ENCODE results near the gene MFRP. TPM values are rescaled to one million over a fixed set of nuclear protein-coding genes. Genes with fewer than 3 reads are reported as not detected.
A peak's percentile ranks its signal among the peaks of the same experiment; 100 is the strongest.

MFRP gene
- total and polyA plus RNA-seq, 9 of the 15 experiments (the other 6 are each of a cell fraction or from before 2014, with no cell fraction given) = not detected

DNA sequence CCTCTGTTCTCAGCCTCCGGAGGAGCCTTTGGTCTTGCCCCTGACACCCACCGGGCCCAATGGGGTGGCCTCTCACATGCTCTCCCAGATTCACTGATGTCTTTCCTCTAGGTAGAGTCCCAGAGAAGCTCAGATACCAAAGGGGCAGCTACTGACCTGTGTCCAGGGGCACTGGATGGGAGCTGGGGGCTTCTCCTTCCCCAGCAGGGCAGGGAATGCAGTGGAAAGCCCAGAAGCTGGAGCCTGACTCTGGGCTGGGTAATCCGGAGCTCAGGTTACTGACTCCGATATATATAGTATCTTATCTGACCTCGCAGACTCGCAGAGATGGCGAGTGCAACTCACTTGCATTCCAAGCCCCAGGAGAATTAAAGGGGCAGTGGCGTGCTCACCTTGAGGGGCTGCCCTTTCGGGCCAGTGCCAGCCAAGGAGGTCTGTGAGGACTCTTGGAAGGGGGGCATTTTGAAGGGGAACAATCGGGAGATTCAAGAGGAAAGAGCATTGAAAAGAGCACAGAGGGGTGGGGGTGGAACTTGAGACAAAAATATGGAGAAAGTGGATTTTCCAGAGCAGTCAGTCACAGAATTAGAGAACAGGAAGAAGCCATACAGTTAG, 32.5 kb upstream of the MFRP start (continued):
- TF ChIP-seq, protein P1, sequence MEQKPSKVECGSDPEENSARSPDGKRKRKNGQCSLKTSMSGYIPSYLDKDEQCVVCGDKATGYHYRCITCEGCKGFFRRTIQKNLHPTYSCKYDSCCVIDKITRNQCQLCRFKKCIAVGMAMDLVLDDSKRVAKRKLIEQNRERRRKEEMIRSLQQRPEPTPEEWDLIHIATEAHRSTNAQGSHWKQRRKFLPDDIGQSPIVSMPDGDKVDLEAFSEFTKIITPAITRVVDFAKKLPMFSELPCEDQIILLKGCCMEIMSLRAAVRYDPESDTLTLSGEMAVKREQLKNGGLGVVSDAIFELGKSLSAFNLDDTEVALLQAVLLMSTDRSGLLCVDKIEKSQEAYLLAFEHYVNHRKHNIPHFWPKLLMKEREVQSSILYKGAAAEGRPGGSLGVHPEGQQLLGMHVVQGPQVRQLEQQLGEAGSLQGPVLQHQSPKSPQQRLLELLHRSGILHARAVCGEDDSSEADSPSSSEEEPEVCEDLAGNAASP (IDR thresholded peaks at IDR 0.05) = no peak
- TF ChIP-seq RB1 (IDR thresholded peaks at IDR 0.05; ENCODE audit: low read depth) (no peak), PTBP1 (IDR thresholded peaks at IDR 0.05; ENCODE audit: low read depth, low read length) (no peak), CREM (IDR thresholded peaks at IDR 0.05; ENCODE audit: low read depth) (no peak), RBM17 (IDR thresholded peaks at IDR 0.05; ENCODE audit: borderline replicate concordance, low read depth, low read length) (no peak), ZNF696 (CRISPR knock-in tag; conservative IDR thresholded peaks at IDR 0.05) (no peak), NFIX (CRISPR knock-in tag; IDR thresholded peaks at IDR 0.05; ENCODE audit: low read depth) (no peak), ZFPM2 (CRISPR knock-in tag; IDR thresholded peaks at IDR 0.05) (no peak), ZNF324 (CRISPR knock-in tag; IDR thresholded peaks at IDR 0.05) (no peak), YBX1 (IDR thresholded peaks at IDR 0.05) (no peak), HDAC8 (tag; IDR thresholded peaks at IDR 0.05) (no peak), ETV5 (CRISPR knock-in tag; IDR thresholded peaks at IDR 0.05; ENCODE audit: low read depth) (no peak), ZNF124 (CRISPR knock-in tag; IDR thresholded peaks at IDR 0.05) (no peak), KLF16 (IDR thresholded peaks at IDR 0.05) (no peak), BMI1 (IDR thresholded peaks at IDR 0.05; ENCODE audit: low read length) (no peak), ZNF282 (CRISPR knock-in tag; IDR thresholded peaks at IDR 0.05) (no peak), MAFK (IDR thresholded peaks at IDR 0.05; ENCODE audit: low read length) (no peak), ZNF197 (CRISPR knock-in tag; IDR thresholded peaks at IDR 0.05; ENCODE audit: low read depth) (no peak), NR4A1 (CRISPR knock-in tag; IDR thresholded peaks at IDR 0.05) (no peak), NR4A1 (tag; IDR thresholded peaks at IDR 0.05) (no peak), MEF2A (IDR thresholded peaks at IDR 0.05; ENCODE audit: control insufficient read depth, low read depth, low read length) (peak; percentile 82), XRCC5 (IDR thresholded peaks at IDR 0.05; ENCODE audit: low read depth, low read length) (0 out of 2 replicates have a peak, but pooled peaks have one; percentile 58), CHD1 (IDR thresholded peaks at IDR 0.05; ENCODE audit: low read length) (no peak), ZNF583 (CRISPR knock-in tag; IDR thresholded peaks at IDR 0.05) (no peak), ZNF133 (CRISPR knock-in tag; IDR thresholded peaks at IDR 0.05) (no peak), SMARCC2 (IDR thresholded peaks at IDR 0.05; ENCODE audit: low read depth) (peak; percentile 61; the same call in 1 of the 2 replicates)
- TF ChIP-seq, protein P2, sequence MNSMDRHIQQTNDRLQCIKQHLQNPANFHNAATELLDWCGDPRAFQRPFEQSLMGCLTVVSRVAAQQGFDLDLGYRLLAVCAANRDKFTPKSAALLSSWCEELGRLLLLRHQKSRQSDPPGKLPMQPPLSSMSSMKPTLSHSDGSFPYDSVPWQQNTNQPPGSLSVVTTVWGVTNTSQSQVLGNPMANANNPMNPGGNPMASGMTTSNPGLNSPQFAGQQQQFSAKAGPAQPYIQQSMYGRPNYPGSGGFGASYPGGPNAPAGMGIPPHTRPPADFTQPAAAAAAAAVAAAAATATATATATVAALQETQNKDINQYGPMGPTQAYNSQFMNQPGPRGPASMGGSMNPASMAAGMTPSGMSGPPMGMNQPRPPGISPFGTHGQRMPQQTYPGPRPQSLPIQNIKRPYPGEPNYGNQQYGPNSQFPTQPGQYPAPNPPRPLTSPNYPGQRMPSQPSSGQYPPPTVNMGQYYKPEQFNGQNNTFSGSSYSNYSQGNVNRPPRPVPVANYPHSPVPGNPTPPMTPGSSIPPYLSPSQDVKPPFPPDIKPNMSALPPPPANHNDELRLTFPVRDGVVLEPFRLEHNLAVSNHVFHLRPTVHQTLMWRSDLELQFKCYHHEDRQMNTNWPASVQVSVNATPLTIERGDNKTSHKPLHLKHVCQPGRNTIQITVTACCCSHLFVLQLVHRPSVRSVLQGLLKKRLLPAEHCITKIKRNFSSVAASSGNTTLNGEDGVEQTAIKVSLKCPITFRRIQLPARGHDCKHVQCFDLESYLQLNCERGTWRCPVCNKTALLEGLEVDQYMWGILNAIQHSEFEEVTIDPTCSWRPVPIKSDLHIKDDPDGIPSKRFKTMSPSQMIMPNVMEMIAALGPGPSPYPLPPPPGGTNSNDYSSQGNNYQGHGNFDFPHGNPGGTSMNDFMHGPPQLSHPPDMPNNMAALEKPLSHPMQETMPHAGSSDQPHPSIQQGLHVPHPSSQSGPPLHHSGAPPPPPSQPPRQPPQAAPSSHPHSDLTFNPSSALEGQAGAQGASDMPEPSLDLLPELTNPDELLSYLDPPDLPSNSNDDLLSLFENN (IDR thresholded peaks at IDR 0.05; ENCODE audit: low read depth in 2 of 2, low read length in 2 of 2) = no peak
- TF ChIP-seq, protein P3, sequence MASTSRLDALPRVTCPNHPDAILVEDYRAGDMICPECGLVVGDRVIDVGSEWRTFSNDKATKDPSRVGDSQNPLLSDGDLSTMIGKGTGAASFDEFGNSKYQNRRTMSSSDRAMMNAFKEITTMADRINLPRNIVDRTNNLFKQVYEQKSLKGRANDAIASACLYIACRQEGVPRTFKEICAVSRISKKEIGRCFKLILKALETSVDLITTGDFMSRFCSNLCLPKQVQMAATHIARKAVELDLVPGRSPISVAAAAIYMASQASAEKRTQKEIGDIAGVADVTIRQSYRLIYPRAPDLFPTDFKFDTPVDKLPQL (IDR thresholded peaks at IDR 0.05; ENCODE audit: extremely low read depth, insufficient read length) = no peak

Data from K562 (cell line).